Measurements from ENCODE around the gene ABCB11.
"Not testable (repeated sequence)": the region's sequence is repeated elsewhere in the genome, so short reads cannot be mapped to it uniquely, and the experiment has no call there.

ABCB11 gene

DNA sequence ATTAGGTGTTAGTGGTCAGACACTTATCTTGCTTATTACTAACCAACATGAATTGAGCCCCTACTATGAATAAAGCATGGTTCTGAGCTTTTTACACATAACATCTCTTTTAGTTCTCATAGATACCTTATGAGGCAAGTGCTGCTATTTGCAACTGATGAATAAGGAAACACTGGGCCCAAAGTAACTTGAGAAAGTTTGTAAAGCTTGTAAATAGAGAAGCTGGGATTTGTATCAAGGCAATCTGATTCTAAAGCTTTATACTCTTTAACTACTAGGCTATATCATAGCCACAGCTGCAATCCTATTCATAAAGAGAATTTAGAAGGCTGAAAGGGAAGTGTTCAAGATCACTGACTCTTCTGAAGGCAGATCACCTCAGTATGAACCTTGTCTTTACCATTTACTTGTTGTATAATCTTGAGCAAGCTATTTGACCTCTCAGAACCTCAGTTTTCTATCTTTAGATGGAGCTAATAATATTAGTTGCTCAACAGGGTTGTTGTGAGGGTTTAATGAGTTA is 60.4 kb downstream of the ABCB11 start:
- no peak for DNase-seq

GRCh38 chr2:168969865-168970264 is 61.3 kb downstream of the ABCB11 start:
- no peak for DNase-seq

- DNase-seq: no peak
Measured at GRCh38 chr2:168968342-168968741, 62.8 kb downstream of the ABCB11 start.

DNA sequence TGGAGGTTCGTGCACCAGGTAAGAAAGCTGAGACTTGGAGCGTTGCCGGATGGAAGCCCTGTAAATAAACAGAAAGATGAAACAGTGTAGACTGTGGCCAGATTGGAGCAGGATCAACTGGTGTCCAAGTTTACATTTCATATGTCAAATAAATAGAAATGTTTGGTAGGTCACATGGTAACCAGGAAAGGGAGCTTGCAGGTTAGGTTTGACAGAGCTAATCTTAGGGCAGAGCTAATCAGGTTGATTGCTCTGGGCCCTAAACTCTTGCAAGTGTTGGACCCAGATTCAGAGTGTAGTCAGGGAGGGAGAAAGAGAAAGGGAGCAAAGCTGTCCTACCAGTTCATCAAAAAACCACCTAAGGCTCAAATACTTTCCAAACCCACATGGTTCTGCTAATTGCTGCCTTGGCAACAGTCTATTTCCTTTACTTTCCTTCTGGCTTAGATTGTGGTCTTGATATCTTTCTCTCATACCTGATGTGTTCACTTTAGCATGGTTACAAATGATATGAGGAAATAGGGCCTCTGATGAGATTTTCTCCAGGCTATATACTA is 66.8 kb downstream of the ABCB11 start:
- DNase-seq: peak in 2 of 5 experiments; percentile 9 to 84

- DNase-seq: no peak
Measured at GRCh38 chr2:168962636-168963035, 68.5 kb downstream of the ABCB11 start.

DNA sequence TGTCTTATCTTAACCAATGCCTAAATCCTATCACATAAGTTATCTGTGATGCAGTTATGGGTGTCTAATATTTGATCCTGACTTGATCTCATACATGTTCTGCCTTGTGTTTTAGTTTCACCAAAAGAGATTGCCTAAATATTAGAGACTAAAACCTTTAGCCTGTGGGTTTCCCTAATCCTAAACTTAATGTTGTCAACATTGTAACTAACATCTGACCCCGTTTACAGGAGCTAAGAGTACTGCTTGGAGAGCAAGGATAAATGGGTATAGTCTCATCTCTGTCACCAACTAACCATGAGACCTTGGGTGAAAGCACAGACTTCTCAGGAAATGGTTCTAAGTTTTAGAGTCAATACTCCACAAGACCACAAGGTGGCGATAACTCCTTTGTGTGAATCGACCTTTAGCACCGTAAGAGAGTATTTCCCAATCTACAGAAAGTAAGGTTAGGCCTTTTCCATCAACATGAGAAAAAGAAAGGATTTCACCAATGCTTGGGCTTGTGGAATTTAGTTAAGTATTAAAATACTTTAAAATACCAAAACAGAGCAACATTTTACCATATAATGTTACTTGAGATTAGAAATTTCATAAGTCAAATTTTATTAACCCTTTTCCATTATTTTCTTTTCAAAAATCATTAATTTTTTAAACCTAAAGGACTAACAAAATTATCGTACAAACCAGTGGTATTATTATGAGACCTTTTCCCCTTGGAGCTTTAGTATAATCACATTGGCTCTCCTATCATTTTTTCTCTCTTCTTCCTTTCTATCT is 69.5 kb downstream of the ABCB11 start:
- peak in 3 of 5 experiments; percentile 4 to 84 (median 38) for DNase-seq

- DNase-seq: no peak
Measured at GRCh38 chr2:168956392-168956791, 74.7 kb downstream of the ABCB11 start.

GRCh38 chr2:168955321-168955720 is 75.8 kb downstream of the ABCB11 start:
- no peak for DNase-seq

DNA sequence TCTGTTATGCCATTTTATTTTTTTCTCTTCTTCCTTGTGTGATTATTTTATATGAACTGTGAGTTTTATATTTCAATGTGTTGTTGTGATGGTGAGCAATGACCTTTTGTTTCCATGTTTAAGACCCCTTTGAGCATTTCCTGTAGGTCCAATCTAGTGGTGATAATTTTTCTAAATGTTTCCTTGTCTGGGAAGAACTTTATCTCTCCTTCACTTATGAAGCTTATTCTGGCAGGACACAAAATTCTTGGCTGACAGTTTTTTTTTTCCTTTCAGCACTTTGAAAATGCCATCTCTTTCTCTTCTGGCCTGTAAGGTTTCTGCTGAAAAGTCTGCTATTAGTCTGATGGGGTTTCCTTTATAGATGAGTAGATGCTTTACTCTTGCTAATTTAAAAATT is 76.9 kb downstream of the ABCB11 start:
- no peak for DNase-seq

DNA sequence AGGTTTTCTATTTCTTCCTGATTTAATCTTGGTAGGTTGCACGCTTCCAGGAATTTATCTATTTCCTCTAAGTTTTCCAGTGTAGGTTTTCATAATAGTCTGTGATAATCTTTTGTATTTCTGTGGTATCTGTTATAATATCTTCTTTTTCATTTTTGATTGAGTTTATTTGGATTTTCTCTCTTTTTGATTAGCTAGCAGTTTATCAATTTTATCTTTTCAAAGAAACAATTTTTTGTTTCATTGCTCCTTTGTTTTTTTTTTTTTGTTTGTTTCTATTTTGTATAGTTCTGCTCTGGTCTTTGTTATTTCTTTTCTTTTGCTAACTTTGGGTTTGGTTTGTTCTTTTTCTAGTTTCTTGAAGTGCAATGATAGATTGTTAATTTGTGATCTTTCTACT is 78.7 kb downstream of the ABCB11 start:
- no peak for DNase-seq

DNA sequence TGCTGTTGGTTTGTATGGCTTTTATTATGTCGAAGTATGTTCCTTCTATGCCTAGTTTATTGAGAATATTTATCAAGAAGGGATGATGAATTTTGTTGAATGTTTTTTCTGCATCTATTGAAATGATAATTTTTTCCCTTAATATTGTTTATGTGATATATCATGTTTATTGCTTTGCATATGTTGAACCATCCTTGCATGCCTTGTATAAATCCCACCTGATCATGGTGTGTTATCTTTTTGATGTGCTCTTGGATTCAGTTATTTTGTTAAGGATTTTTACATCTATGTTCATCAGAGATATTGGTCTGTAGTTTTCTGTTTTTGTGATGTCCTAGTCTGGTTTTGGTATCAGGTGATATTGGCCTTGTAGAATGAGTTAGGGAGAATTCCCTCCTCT is 79.3 kb downstream of the ABCB11 start:
- no peak for DNase-seq

GRCh38 chr2:168949324-168949723 is 81.8 kb downstream of the ABCB11 start:
- DNase-seq: no peak

DNA sequence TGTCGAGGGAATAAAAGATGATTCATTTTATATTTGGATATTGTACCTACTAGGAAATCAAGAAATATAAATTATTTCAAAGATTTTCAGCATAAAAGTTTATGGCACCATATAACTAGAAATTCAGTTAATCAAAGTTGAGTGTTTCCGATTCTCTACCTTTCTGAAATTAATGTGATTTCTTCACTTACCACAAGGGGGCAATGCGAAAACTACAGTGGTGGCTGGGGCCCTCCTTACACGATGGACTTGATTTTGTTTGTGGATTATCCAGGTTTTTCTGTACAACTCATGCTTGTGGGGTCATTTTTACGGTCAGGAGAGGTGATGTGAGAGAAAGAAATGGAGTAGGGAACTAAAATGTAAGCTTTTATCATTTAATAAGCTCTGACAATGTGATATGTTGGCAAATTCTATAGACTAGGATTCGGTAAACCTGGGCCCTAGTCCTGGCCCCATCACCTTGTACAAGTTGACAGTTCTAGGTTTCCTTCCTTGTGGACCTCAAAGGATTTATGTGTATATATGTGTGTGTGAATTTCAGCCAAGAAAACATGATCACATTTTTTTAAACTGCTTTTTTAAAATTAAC is 82.4 kb downstream of the ABCB11 start:
- DNase-seq: peak in 1 of 5 experiments; percentile 26

GRCh38 chr2:168945508-168945907 is 85.6 kb downstream of the ABCB11 start:
- no peak for DNase-seq

DNA sequence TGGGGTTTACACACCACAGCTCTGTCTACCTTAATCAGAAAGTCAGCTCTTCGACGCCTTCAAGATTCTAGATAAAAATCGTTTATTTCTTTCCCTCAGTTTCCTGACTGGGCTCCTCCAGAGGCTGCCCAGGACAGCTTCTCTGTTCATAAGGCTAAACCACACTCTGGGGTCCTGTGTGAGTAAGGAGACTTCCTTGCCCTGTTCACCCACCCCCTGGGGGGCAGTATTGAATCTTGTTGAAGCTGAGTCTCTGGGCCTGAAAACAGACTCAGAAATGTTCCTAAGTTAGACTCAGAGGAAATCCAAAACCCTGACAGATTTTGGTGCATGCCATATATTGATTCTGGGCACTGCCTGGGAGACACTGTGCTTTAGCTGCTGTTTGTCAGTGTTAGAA is 87.1 kb downstream of the ABCB11 start:
- DNase-seq: no peak

GRCh38 chr2:168941297-168941696 is 89.8 kb downstream of the ABCB11 start:
- no peak for DNase-seq

DNA sequence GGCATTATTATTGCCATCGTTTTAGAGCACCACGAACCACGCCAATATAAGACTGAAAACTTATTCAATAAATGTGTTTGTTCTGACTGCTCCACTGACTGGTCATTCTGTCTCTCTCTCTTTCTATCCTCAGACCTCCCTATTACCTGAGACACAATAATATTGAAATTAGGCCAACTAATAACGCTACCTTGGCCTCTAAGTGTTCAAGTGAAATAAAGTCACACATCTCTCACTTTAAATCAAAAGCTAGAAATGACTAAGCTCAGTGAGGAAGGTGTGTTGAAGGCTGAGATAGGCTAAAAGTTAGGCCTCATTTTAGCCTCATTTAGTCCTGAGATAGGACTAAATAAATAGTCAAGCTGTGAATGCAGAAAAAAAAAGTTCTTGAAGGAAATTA is 91.2 kb downstream of the ABCB11 start:
- peak in 1 of 5 experiments; percentile 62 for DNase-seq

- no peak for DNase-seq
Measured at GRCh38 chr2:168939061-168939460, 92.1 kb downstream of the ABCB11 start.

DNA sequence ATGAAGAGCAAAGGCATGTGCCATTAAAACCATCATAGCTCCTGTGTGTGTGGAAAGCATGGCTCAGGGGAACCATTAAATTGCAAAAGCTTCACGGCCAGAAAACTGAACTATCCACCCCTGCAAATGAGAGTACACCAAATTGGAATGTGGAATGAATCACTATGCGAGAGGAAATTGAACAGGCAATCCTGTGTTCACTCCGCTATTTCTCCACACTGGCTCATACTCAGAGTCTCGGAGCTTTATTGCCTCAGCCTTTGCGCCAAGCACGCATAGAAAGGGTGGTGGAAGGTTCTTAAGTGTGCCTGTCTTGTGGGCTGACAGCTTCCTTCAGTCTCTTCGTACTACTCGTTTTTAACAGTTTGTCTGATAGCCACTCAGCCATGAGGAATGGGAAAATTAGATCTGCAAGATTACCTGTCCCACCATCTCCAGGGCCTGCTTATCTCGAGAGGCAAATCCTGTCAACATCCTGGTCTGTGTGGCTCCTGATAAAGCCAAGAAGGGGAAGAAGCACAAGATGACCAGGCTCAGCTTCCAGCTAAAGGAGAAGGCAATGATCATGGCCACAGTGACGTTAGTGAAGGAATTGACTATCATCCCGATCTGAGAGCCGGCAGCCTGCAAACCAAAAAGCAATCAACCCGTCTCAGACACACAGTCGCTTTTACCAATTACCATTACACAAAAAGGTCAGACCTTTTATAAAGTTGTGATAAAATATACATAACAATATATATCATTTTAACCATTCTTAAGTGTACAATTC is 95.1 kb downstream of the ABCB11 start:
- DNase-seq: no peak

DNA sequence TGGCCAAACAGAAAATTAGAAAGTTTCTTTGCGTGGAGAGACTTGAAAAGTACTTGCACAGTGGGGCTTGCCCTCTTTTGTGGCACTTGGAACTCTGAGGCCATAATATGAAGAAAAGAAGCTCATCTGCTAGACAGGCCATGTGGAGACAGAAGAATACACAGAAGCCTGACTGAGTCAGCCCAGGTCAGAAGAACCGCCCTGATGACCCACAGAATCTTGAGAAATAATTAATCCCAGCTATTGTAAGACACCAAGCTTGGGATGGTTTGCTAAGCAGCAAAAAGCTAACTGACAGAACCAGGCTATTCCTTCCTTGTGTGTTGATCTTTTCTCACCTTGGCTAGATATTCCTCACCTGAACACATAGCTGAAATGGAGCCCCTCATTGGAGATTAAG is 96.3 kb downstream of the ABCB11 start:
- no peak for DNase-seq

- not testable (repeated sequence) for DNase-seq
Measured at GRCh38 chr2:168932174-168932573, 99.0 kb downstream of the ABCB11 start.

DNA sequence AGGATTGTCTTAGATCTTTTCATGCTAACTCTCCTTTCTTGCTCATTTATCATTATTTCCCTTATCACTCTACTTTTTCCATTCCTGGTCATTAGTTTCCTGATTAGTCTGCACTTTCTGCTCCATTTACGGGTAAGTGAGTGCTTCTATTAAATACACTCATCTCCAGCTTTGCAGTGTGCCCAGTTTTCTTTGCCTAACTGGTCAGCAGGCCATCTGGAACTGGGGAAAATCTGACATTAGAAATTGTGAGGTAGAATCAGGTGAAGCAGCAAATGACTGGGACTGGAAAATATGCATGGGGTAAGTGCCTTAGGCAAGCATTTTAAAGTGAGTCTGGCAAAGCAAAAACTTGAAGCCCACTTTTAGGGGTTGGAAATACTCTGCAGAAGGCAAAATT is 100.9 kb downstream of the ABCB11 start:
- DNase-seq: no peak

- no peak for DNase-seq
Measured at GRCh38 chr2:168929031-168929430, 102.1 kb downstream of the ABCB11 start.

Measured in T-helper 2 cell (primary cell).